HL-60 (cell line): ENCODE data around the gene C9.

Source experiments
- POLR2AphosphoS5 ChIP-seq: IDR thresholded peaks from 2 replicates; pipeline ENCODE4 v1.6.1; 2012; ENCODE audit warnings: low read depth
- REST ChIP-seq: IDR thresholded peaks from 2 replicates; pipeline ENCODE4 v1.6.1; 2012; ENCODE audit warnings: low read depth; ENCODE audit not compliant: insufficient replicate concordance
- SPI1 ChIP-seq: IDR thresholded peaks from 2 replicates; pipeline ENCODE4 v1.6.1; 2012; ENCODE audit warnings: low read depth, mild to moderate bottlenecking, borderline replicate concordance
- TF ChIP-seq, protein P1 (sequence below): IDR thresholded peaks from one replicate; pipeline ENCODE4 v1.5.1; 2011; ENCODE audit warnings: low read length, control low read depth, inconsistent platforms; ENCODE audit not compliant: insufficient read depth

DNA sequence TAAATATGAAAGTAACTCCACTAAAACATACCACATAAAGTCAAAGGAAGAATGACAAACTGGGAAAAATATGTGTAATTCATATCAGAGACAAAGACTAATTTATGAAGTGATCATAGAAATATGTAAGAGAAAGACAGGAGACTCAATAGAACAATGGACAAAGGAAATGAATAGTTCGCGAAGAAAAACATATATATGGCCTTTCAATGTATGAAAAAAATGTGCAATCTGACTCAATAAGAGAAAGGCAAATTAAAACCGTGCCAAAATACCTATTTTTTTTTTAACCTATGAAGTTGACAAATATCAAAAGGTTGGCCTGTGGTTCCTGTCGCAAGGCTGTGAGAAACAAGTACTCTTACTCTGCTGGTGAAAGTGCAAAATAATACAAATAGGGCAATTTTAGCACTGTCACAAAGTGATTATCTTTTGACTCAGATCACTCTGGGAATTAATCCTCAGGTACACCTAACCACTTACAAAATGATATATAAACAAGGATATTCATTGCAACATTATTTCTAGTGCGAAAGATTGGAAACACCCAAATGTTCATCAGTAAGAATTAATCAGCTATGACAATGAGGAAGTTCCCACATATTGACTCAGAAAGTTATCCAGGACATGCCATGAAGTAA, 3.7 kb downstream of the C9 start:
- TF ChIP-seq, protein P1, sequence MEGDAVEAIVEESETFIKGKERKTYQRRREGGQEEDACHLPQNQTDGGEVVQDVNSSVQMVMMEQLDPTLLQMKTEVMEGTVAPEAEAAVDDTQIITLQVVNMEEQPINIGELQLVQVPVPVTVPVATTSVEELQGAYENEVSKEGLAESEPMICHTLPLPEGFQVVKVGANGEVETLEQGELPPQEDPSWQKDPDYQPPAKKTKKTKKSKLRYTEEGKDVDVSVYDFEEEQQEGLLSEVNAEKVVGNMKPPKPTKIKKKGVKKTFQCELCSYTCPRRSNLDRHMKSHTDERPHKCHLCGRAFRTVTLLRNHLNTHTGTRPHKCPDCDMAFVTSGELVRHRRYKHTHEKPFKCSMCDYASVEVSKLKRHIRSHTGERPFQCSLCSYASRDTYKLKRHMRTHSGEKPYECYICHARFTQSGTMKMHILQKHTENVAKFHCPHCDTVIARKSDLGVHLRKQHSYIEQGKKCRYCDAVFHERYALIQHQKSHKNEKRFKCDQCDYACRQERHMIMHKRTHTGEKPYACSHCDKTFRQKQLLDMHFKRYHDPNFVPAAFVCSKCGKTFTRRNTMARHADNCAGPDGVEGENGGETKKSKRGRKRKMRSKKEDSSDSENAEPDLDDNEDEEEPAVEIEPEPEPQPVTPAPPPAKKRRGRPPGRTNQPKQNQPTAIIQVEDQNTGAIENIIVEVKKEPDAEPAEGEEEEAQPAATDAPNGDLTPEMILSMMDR, result no peak
- TF ChIP-seq POLR2AphosphoS5 (no peak), REST (no peak), SPI1 (no peak)
